ENCODE measurements around the gene THBS2. TPM values are rescaled to one million over a fixed set of nuclear protein-coding genes. Genes with fewer than 3 reads are reported as not detected.

THBS2 gene
- total and polyA plus RNA-seq, 2 of the 8 experiments (the other 6 are each of a cell fraction or from before 2014, with no cell fraction given): 11.0 to 22.5 TPM

- WGBS, 2 experiments (ENCODE audit: extremely low coverage in 1 of 2, insufficient coverage in 1 of 2, insufficient read length in 1 of 2, insufficient replicate concordance in 2 of 2, low coverage in 1 of 2, low lambda C conversion rate in 2 of 2, missing lambda C conversion rate in 1 of 2): 97% methylated on average over 15 of the region's 15 CpGs; no CpG with 5 or more reads in 1 of the 2 experiments
Measured at GRCh38 chr6:169168302-169168630, 85.4 kb downstream of the THBS2 start.

More at GRCh38 chr6:169168302-169168630, 85.4 kb downstream of the THBS2 start:
- H3K36me3 ChIP-seq (ENCODE audit: control insufficient read depth in 2 of 4, insufficient read depth in 4 of 4, low read length in 3 of 4): no peaks in the 10 kb centered on the region
- no peak overlapping the region for H3K4ac ChIP-seq (replicated peaks; ENCODE audit: insufficient read length, low read depth, low read length)
- H3K18ac ChIP-seq (ENCODE audit: extremely low read depth, low read length): no peak overlapping the region
- H2BK20ac ChIP-seq (ENCODE audit: low read length): no peak overlapping the region
- no peak overlapping the region for H3K9ac ChIP-seq (replicated peaks in 1 of 4; ENCODE audit: extremely low read depth in 1 of 4, low read depth in 3 of 4, low read length in 3 of 4)
- no peak overlapping the region for H2BK5ac ChIP-seq (ENCODE audit: low read depth, low read length)
- no peaks in the 10 kb centered on the region for H3K23me2 ChIP-seq (ENCODE audit: low read depth, low read length)
- no peak overlapping the region for H3K27ac ChIP-seq (ENCODE audit: low read depth, low read length)
- no peaks in the 10 kb centered on the region for H3K27me3 ChIP-seq (replicated peaks in 1 of 4; ENCODE audit: control insufficient read depth in 3 of 4, extremely low read depth in 1 of 4, insufficient read depth in 3 of 4, low read length in 3 of 4)
- no peak overlapping the region for H3K23ac ChIP-seq (ENCODE audit: insufficient read length)
- H3K4me1 ChIP-seq (replicated peaks in 1 of 4; ENCODE audit: control insufficient read depth in 3 of 4, insufficient read depth in 4 of 4, low read length in 3 of 4): no peaks in the 10 kb centered on the region
- no peak for TF ChIP-seq TCF12 (IDR thresholded peaks at IDR 0.05; ENCODE audit: low read depth, low read length)
- no peak for TF ChIP-seq NANOG (IDR thresholded peaks at IDR 0.05; ENCODE audit: insufficient read depth, low read depth, low read length, poor library complexity, severe bottlenecking)
- TF ChIP-seq MAFK (IDR thresholded peaks at IDR 0.05; ENCODE audit: low read depth, low read length): no peak
- TF ChIP-seq TAF7 (optimal IDR thresholded peaks at IDR 0.05; ENCODE audit: borderline replicate concordance, low read depth, low read length): no peak
- no peak for TF ChIP-seq CHD2 (IDR thresholded peaks at IDR 0.05; ENCODE audit: low read length)
- no peak for TF ChIP-seq GABPA (IDR thresholded peaks at IDR 0.05; ENCODE audit: borderline replicate concordance, insufficient read depth, low read length)
- no peak for TF ChIP-seq SIX5 (IDR thresholded peaks at IDR 0.05; ENCODE audit: low read depth, low read length)
- TF ChIP-seq HDAC2 (IDR thresholded peaks at IDR 0.05; ENCODE audit: borderline replicate concordance in 1 of 2, low read depth in 2 of 2, low read length in 2 of 2): no peak
- TF ChIP-seq CREB1 (IDR thresholded peaks at IDR 0.05): no peak
- TF ChIP-seq SUZ12 (IDR thresholded peaks at IDR 0.05; ENCODE audit: low read length): no peak
- TF ChIP-seq BCL11A (IDR thresholded peaks at IDR 0.05; ENCODE audit: low read depth in 2 of 2, low read length in 2 of 2): no peak
- no peak for TF ChIP-seq RNF2 (IDR thresholded peaks at IDR 0.05; ENCODE audit: borderline replicate concordance, low read depth, low read length, missing control alignments, poor library complexity, severe bottlenecking)
- TF ChIP-seq PHF8 (conservative IDR thresholded peaks at IDR 0.05; ENCODE audit: low read depth, low read length): no peak
- H4K91ac ChIP-seq (replicated peaks; ENCODE audit: insufficient read length, low read length): no peak overlapping the region
- H2BK120ac ChIP-seq (replicated peaks; ENCODE audit: low read depth, low read length): no peak overlapping the region
- no peaks in the 10 kb centered on the region for H3K79me2 ChIP-seq (ENCODE audit: control insufficient read depth in 1 of 2, insufficient read depth in 2 of 2, low read length in 2 of 2)
- no peak overlapping the region for H2AFZ ChIP-seq (ENCODE audit: low read length)
- no peak overlapping the region for H3K56ac ChIP-seq (replicated peaks; ENCODE audit: insufficient read length, low read depth, low read length)
- no peak for FAIRE-seq
- H3K9me3 ChIP-seq (ENCODE audit: insufficient read depth in 2 of 2, low read depth in 1 of 2, low read length in 1 of 2): peaks cover 0 to 3% of the 10 kb centered on the region in 2 experiments; a peak in 1 of 4 replicates
- CTCF ChIA-PET (ENCODE audit: partially characterized antibody): interaction anchor here (0.9 kb wide), 1 partner anchor 18 kb away, joined by 3 read pairs; no protein-coding TSS in a partner anchor
- H2BK15ac ChIP-seq (ENCODE audit: low read length): no peak overlapping the region
- no peak overlapping the region for H4K8ac ChIP-seq (ENCODE audit: extremely low read depth, insufficient read depth, low read length)
- H3K14ac ChIP-seq (ENCODE audit: insufficient read length): no peak overlapping the region
- H4K20me1 ChIP-seq (replicated peaks in 1 of 2; ENCODE audit: control insufficient read depth in 1 of 2, insufficient read depth in 2 of 2, low read length in 2 of 2): no peaks in the 10 kb centered on the region
- POLR2A ChIA-PET (ENCODE audit: partially characterized antibody): no interaction called here
- no peak overlapping the region for H3K4me2 ChIP-seq (ENCODE audit: insufficient read depth in 1 of 2, low read depth in 2 of 2, low read length in 2 of 2)
- no peak overlapping the region for H2BK12ac ChIP-seq (ENCODE audit: low read depth, low read length)
- H2AK5ac ChIP-seq (ENCODE audit: low read depth, low read length): no peak overlapping the region
- no peak overlapping the region for H3K4me3 ChIP-seq (ENCODE audit: extremely low read depth in 1 of 4, insufficient read depth in 2 of 4, low read depth in 3 of 4, low read length in 4 of 4)
- DNase-seq (ENCODE audit: low read depth in 1 of 2, low spot score in 2 of 2): no peak
- H4K5ac ChIP-seq (ENCODE audit: insufficient read length, low read depth, low read length): no peak overlapping the region
- no peaks in the 10 kb centered on the region for H3K79me1 ChIP-seq (ENCODE audit: low read depth, low read length)

Data from H1 (cell line).